GM23338 (cell line): Measurements from ENCODE around the gene SURF1. TPM values are rescaled to one million over a fixed set of nuclear protein-coding genes. Genes with fewer than 3 reads are reported as not detected.

Source experiments
- ATAC-seq: fragments of 200-7000 bp; cut with Tn5 transposase; 3 replicates; pipeline ENCODE4 v1.9.1; 2020
- DNase-seq: peaks from one replicate; pipeline ENCODE4 v3.0.0-alpha.2; 2015; ENCODE audit warnings: low spot score
- H2AFZ ChIP-seq: fragments of 200-600 bp; sonication (generic); 2 replicates; pipeline ENCODE4 v1.8.0; 2016; ENCODE audit warnings: antibody characterized with exemption, mild to moderate bottlenecking, moderate library complexity
- H3F3A ChIP-seq: fragments of 200-600 bp; sonication (generic); replicated peaks from 2 replicates; pipeline ENCODE4 v1.8.0; 2017; ENCODE audit warnings: antibody characterized with exemption, mixed run types, low read depth
- H3K27ac ChIP-seq: fragments of 200-600 bp; sonication (generic); 2 replicates; pipeline ENCODE4 v1.6.1; 2016; ENCODE audit warnings: low read depth
- H3K27me3 ChIP-seq: fragments of 200-600 bp; sonication (generic); 2 replicates; pipeline ENCODE4 v1.8.0; 2016; ENCODE audit warnings: mild to moderate bottlenecking, mixed run types, moderate library complexity; ENCODE audit not compliant: insufficient read depth
- H3K36me3 ChIP-seq: fragments of 200-600 bp; sonication (generic); 2 replicates; pipeline ENCODE4 v1.8.0; 2016; ENCODE audit warnings: mild to moderate bottlenecking; ENCODE audit not compliant: insufficient read depth
- H3K4me1 ChIP-seq: fragments of 200-600 bp; sonication (generic); 2 replicates; pipeline ENCODE4 v1.8.0; 2016; ENCODE audit warnings: mild to moderate bottlenecking, moderate library complexity; ENCODE audit not compliant: insufficient read depth
- H3K4me2 ChIP-seq: fragments of 200-600 bp; sonication (generic); 2 replicates; pipeline ENCODE4 v1.7.1; 2017; ENCODE audit warnings: mixed run types
- H3K4me3 ChIP-seq: fragments of 200-600 bp; sonication (generic); 2 replicates; pipeline ENCODE4 v1.6.1; 2016; ENCODE audit warnings: mixed run types
- H3K79me2 ChIP-seq: fragments of 200-600 bp; sonication (generic); replicated peaks from 2 replicates; pipeline ENCODE4 v1.8.0; 2017; ENCODE audit warnings: mild to moderate bottlenecking; ENCODE audit not compliant: insufficient read depth
- H3K9me2 ChIP-seq: fragments of 200-600 bp; sonication (generic); 2 replicates; pipeline ENCODE4 v1.8.0; 2017; ENCODE audit not compliant: insufficient read depth
- H4K20me1 ChIP-seq: fragments of 200-600 bp; sonication (generic); replicated peaks from 2 replicates; pipeline ENCODE4 v1.8.0; 2017; ENCODE audit warnings: mild to moderate bottlenecking; ENCODE audit not compliant: insufficient read depth
- H3K27ac Mint-ChIP-seq: 2 replicates; pipeline ENCODE4 v1.8.0; 2020; ENCODE audit warnings: inconsistent platforms, mild to moderate bottlenecking, moderate library complexity, mixed read lengths
- H3K27me3 Mint-ChIP-seq: 3 replicates; pipeline ENCODE4 v1.8.0; 2022; ENCODE audit warnings: low read depth, mild to moderate bottlenecking, moderate library complexity, mixed read lengths, inconsistent platforms; ENCODE audit not compliant: insufficient read depth, poor library complexity
- H3K36me3 Mint-ChIP-seq: 3 replicates; pipeline ENCODE4 v1.8.0; 2021; ENCODE audit warnings: low read depth, mild to moderate bottlenecking, inconsistent platforms, moderate library complexity, mixed read lengths
- H3K4me1 Mint-ChIP-seq: 3 replicates; pipeline ENCODE4 v1.8.0; 2020; ENCODE audit warnings: mild to moderate bottlenecking, inconsistent platforms, mixed read lengths
- H3K4me3 Mint-ChIP-seq: 3 replicates; pipeline ENCODE4 v1.8.0; 2021; ENCODE audit warnings: moderate library complexity, mild to moderate bottlenecking, inconsistent platforms, mixed read lengths
- H3K9me3 Mint-ChIP-seq: 3 replicates; pipeline ENCODE4 v1.8.0; 2020; ENCODE audit warnings: moderate library complexity, mild to moderate bottlenecking, inconsistent platforms, mixed read lengths
- CREB1 ChIP-seq: fragments of 250-450 bp; sonication (Bioruptor Pico); IDR thresholded peaks from 2 replicates; pipeline ENCODE4 v1.5.0; 2020; ENCODE audit warnings: low read depth, mild to moderate bottlenecking, moderate library complexity
- EZH2 ChIP-seq: fragments of 200-600 bp; sonication (generic); IDR thresholded peaks from one replicate; pipeline ENCODE4 v1.8.0; 2017; ENCODE audit warnings: antibody characterized with exemption, mild to moderate bottlenecking, low read depth; ENCODE audit not compliant: unreplicated experiment
- EZH2phosphoT487 ChIP-seq: fragments of 200-600 bp; sonication (generic); IDR thresholded peaks from one replicate; pipeline ENCODE4 v1.8.1; 2018; ENCODE audit warnings: antibody characterized with exemption; ENCODE audit not compliant: unreplicated experiment
- JUNB ChIP-seq: IDR thresholded peaks from one replicate; pipeline ENCODE4 v1.6.1; 2016; ENCODE audit warnings: antibody characterized with exemption; ENCODE audit not compliant: unreplicated experiment
- NANOG ChIP-seq: IDR thresholded peaks from 2 replicates; pipeline ENCODE4 v1.6.1; 2016; ENCODE audit warnings: antibody characterized with exemption, borderline replicate concordance
- POLR2AphosphoS5 ChIP-seq: IDR thresholded peaks from 2 replicates; pipeline ENCODE4 v1.6.1; 2016; ENCODE audit warnings: antibody characterized with exemption, low read depth
- STAT1 ChIP-seq: IDR thresholded peaks from one replicate; pipeline ENCODE4 v1.6.1; 2016; ENCODE audit warnings: antibody characterized with exemption; ENCODE audit not compliant: unreplicated experiment
- ZNF114 ChIP-seq: fragments of 250-450 bp; sonication (Bioruptor Pico); IDR thresholded peaks from 2 replicates; pipeline ENCODE4 v1.5.0; 2020; ENCODE audit warnings: mild to moderate bottlenecking, moderate library complexity
- ZNF331 ChIP-seq: fragments of 250-450 bp; sonication (Bioruptor Pico); IDR thresholded peaks from 2 replicates; pipeline ENCODE4 v1.5.0; 2020; ENCODE audit warnings: low read depth, mild to moderate bottlenecking, moderate library complexity
- polyA plus RNA-seq: library from polyadenylated mRNA; unstranded; fragments of >200 nt; fragmentation: Nextera tagmentation; extraction: Ambion mirVana; gene quantifications from 2 replicates; pipeline ENCODE4 v1.2.1, GENCODE V29; 2016
- total RNA-seq: library from RNA; depleted of rRNA; stranded (reverse); fragments of >200 nt; shearing (Covaris generic); gene quantifications from 2 replicates; pipeline ENCODE4 v1.2.3, GENCODE V29; 2014
- TF ChIP-seq, protein P1 (sequence below), 2 experiments: fragments of 200-600 bp in 1 of 2; sonication (generic) in 1 of 2; conservative IDR thresholded peaks; 2 replicates each; pipeline versions ENCODE4 v1.5.1 to v1.6.1; 2016 to 2017; ENCODE audit warnings: antibody characterized with exemption in 2 of 2, low read depth in 2 of 2, mild to moderate bottlenecking in 2 of 2, moderate library complexity in 1 of 2
- TF ChIP-seq, protein P2 (sequence below): IDR thresholded peaks from 2 replicates; pipeline ENCODE4 v1.6.1; 2016; ENCODE audit warnings: antibody characterized with exemption
- TF ChIP-seq, protein P3 (sequence below): IDR thresholded peaks from one replicate; pipeline ENCODE4 v1.6.1; 2018; ENCODE audit warnings: antibody characterized with exemption; ENCODE audit not compliant: unreplicated experiment
- TF ChIP-seq, protein P4 (sequence below): fragments of 250-450 bp; sonication (Bioruptor Pico); IDR thresholded peaks from 2 replicates; pipeline ENCODE4 v1.5.0; 2020; ENCODE audit warnings: mild to moderate bottlenecking, moderate library complexity

Gene SURF1
- total and polyA plus RNA-seq, 2 experiments from 2014 or later = 39.1 to 52.6 TPM

DNA sequence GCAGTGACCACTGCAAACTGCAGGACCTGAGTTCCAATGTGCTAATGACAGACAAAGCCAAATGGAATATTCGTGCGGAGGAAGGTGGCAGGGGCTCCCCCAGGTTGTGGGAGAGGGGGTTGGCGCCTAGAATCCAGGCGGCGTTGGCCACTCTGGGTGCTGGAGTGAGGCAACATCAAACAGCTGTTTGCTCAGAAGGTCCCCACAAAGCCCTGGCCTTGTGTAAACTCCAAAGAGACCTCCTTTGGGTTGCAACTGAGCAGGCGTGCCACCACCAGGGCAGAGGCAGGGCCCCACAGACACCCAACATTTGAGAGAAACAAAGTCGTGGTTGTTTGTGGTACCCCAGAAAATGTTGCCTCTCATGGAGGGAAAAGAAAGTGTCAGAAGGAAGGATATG, 34.4 kb upstream of the SURF1 start:
- no peak overlapping the region for H3K4me2 ChIP-seq
- peaks cover 18% of the 10 kb centered on the region for H3K27me3 Mint-ChIP-seq
- H3K9me3 Mint-ChIP-seq = peaks cover 16% of the 10 kb centered on the region
- H3K4me3 ChIP-seq = no peak overlapping the region
- ATAC-seq (no peak), DNase-seq (no peak)
- H3K27me3 ChIP-seq = no peaks in the 10 kb centered on the region
- TF ChIP-seq ZNF114 (CRISPR knock-in tag) (no peak), NANOG (no peak), EZH2 (no peak), EZH2phosphoT487 (no peak), ZNF331 (CRISPR knock-in tag) (no peak), CREB1 (CRISPR knock-in tag) (no peak), STAT1 (no peak), POLR2AphosphoS5 (no peak), JUNB (no peak)
- TF ChIP-seq, protein P1, sequence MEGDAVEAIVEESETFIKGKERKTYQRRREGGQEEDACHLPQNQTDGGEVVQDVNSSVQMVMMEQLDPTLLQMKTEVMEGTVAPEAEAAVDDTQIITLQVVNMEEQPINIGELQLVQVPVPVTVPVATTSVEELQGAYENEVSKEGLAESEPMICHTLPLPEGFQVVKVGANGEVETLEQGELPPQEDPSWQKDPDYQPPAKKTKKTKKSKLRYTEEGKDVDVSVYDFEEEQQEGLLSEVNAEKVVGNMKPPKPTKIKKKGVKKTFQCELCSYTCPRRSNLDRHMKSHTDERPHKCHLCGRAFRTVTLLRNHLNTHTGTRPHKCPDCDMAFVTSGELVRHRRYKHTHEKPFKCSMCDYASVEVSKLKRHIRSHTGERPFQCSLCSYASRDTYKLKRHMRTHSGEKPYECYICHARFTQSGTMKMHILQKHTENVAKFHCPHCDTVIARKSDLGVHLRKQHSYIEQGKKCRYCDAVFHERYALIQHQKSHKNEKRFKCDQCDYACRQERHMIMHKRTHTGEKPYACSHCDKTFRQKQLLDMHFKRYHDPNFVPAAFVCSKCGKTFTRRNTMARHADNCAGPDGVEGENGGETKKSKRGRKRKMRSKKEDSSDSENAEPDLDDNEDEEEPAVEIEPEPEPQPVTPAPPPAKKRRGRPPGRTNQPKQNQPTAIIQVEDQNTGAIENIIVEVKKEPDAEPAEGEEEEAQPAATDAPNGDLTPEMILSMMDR (conservative IDR thresholded peaks at IDR 0.05; ENCODE audit: low read depth in 2 of 2) = no peak
- TF ChIP-seq, protein P2, sequence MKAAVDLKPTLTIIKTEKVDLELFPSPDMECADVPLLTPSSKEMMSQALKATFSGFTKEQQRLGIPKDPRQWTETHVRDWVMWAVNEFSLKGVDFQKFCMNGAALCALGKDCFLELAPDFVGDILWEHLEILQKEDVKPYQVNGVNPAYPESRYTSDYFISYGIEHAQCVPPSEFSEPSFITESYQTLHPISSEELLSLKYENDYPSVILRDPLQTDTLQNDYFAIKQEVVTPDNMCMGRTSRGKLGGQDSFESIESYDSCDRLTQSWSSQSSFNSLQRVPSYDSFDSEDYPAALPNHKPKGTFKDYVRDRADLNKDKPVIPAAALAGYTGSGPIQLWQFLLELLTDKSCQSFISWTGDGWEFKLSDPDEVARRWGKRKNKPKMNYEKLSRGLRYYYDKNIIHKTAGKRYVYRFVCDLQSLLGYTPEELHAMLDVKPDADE = no peak
- TF ChIP-seq, protein P3, sequence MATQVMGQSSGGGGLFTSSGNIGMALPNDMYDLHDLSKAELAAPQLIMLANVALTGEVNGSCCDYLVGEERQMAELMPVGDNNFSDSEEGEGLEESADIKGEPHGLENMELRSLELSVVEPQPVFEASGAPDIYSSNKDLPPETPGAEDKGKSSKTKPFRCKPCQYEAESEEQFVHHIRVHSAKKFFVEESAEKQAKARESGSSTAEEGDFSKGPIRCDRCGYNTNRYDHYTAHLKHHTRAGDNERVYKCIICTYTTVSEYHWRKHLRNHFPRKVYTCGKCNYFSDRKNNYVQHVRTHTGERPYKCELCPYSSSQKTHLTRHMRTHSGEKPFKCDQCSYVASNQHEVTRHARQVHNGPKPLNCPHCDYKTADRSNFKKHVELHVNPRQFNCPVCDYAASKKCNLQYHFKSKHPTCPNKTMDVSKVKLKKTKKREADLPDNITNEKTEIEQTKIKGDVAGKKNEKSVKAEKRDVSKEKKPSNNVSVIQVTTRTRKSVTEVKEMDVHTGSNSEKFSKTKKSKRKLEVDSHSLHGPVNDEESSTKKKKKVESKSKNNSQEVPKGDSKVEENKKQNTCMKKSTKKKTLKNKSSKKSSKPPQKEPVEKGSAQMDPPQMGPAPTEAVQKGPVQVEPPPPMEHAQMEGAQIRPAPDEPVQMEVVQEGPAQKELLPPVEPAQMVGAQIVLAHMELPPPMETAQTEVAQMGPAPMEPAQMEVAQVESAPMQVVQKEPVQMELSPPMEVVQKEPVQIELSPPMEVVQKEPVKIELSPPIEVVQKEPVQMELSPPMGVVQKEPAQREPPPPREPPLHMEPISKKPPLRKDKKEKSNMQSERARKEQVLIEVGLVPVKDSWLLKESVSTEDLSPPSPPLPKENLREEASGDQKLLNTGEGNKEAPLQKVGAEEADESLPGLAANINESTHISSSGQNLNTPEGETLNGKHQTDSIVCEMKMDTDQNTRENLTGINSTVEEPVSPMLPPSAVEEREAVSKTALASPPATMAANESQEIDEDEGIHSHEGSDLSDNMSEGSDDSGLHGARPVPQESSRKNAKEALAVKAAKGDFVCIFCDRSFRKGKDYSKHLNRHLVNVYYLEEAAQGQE = no peak
- TF ChIP-seq, protein P4, sequence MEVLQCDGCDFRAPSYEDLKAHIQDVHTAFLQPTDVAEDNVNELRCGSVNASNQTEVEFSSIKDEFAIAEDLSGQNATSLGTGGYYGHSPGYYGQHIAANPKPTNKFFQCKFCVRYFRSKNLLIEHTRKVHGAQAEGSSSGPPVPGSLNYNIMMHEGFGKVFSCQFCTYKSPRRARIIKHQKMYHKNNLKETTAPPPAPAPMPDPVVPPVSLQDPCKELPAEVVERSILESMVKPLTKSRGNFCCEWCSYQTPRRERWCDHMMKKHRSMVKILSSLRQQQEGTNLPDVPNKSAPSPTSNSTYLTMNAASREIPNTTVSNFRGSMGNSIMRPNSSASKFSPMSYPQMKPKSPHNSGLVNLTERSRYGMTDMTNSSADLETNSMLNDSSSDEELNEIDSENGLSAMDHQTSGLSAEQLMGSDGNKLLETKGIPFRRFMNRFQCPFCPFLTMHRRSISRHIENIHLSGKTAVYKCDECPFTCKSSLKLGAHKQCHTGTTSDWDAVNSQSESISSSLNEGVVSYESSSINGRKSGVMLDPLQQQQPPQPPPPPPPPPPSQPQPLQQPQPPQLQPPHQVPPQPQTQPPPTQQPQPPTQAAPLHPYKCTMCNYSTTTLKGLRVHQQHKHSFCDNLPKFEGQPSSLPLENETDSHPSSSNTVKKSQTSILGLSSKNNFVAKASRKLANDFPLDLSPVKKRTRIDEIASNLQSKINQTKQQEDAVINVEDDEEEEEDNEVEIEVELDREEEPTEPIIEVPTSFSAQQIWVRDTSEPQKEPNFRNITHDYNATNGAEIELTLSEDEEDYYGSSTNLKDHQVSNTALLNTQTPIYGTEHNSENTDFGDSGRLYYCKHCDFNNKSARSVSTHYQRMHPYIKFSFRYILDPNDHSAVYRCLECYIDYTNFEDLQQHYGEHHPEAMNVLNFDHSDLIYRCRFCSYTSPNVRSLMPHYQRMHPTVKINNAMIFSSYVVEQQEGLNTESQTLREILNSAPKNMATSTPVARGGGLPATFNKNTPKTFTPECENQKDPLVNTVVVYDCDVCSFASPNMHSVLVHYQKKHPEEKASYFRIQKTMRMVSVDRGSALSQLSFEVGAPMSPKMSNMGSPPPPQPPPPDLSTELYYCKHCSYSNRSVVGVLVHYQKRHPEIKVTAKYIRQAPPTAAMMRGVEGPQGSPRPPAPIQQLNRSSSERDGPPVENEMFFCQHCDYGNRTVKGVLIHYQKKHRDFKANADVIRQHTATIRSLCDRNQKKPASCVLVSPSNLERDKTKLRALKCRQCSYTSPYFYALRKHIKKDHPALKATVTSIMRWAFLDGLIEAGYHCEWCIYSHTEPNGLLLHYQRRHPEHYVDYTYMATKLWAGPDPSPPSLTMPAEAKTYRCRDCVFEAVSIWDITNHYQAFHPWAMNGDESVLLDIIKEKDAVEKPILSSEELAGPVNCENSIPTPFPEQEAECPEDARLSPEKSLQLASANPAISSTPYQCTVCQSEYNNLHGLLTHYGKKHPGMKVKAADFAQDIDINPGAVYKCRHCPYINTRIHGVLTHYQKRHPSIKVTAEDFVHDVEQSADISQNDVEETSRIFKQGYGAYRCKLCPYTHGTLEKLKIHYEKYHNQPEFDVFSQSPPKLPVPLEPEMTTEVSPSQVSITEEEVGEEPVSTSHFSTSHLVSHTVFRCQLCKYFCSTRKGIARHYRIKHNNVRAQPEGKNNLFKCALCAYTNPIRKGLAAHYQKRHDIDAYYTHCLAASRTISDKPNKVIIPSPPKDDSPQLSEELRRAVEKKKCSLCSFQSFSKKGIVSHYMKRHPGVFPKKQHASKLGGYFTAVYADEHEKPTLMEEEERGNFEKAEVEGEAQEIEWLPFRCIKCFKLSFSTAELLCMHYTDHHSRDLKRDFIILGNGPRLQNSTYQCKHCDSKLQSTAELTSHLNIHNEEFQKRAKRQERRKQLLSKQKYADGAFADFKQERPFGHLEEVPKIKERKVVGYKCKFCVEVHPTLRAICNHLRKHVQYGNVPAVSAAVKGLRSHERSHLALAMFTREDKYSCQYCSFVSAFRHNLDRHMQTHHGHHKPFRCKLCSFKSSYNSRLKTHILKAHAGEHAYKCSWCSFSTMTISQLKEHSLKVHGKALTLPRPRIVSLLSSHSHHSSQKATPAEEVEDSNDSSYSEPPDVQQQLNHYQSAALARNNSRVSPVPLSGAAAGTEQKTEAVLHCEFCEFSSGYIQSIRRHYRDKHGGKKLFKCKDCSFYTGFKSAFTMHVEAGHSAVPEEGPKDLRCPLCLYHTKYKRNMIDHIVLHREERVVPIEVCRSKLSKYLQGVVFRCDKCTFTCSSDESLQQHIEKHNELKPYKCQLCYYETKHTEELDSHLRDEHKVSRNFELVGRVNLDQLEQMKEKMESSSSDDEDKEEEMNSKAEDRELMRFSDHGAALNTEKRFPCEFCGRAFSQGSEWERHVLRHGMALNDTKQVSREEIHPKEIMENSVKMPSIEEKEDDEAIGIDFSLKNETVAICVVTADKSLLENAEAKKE (CRISPR knock-in tag) = no peak
- no peak overlapping the region for H3K27ac Mint-ChIP-seq
- H3F3A ChIP-seq = no peaks in the 10 kb centered on the region
- no peaks in the 10 kb centered on the region for H3K9me2 ChIP-seq
- no peaks in the 10 kb centered on the region for H3K36me3 ChIP-seq
- no peak overlapping the region for H2AFZ ChIP-seq
- no peaks in the 10 kb centered on the region for H4K20me1 ChIP-seq
- no peak overlapping the region for H3K4me3 Mint-ChIP-seq
- H3K4me1 Mint-ChIP-seq = no peaks in the 10 kb centered on the region
- H3K27ac ChIP-seq = no peak overlapping the region
- no peaks in the 10 kb centered on the region for H3K4me1 ChIP-seq
- no peaks in the 10 kb centered on the region for H3K36me3 Mint-ChIP-seq
- H3K79me2 ChIP-seq = no peaks in the 10 kb centered on the region
